ENCODE data around the gene UNC93A. TPM values are rescaled to one million over a fixed set of nuclear protein-coding genes. Genes with fewer than 3 reads are reported as not detected.

The UNC93A gene
- total RNA-seq, 1 donor from 2014 or later: 8.1 TPM

DNA sequence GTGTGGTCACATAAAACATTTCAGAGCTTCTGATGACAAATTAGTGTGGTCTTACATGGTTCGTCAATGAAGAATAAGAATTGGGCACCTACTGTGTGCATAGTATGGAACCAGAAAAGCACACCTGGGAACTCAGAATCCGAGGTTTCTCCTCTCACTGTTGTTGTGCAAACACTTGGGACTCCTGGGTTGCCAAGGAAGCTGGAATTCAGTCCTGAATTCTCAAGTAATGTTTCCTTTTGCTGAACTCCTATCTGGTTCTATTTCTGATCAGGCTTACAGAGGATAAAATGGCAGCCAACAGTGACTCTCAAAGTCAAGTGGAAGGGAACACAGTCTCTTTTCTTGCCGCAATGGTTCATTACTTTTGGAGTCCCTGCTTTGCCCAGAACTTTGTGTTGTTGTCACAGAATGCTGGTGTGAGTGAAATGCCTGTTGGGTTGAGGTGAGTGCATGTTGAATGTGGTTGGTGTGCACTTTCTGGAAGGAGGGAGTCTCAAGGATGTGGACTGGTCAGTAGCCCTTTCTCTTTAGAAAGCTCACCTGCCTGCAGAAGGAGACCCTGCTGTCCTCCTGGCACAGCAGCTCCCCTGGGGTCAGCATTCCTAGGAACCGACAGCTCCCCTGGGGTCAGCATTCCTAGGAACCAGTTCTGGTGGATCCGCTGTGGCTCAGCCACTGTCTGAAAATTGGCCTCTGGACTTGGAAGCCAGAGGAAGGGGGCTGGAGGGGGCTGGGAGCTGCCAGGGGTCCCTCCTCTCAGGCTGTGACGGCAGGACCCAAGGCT lies 1.4 kb downstream of the UNC93A start:
- TF ChIP-seq CTCF (IDR thresholded peaks at IDR 0.05; ENCODE audit: unreplicated experiment): no peak
- Mint-ChIP-seq H3K27ac (peak overlapping the region; percentile 90), H3K4me1 (ENCODE audit: low read depth) (peaks cover 38% of the 10 kb centered on the region), H3K27me3 (no peaks in the 10 kb centered on the region), H3K9me3 (ENCODE audit: low read depth) (no peaks in the 10 kb centered on the region), H3K36me3 (ENCODE audit: insufficient read depth) (peaks cover 8% of the 10 kb centered on the region), H3K4me3 (ENCODE audit: low read depth) (no peak overlapping the region)
- no peak for DNase-seq (ENCODE audit: low spot score, unreplicated experiment)

DNA sequence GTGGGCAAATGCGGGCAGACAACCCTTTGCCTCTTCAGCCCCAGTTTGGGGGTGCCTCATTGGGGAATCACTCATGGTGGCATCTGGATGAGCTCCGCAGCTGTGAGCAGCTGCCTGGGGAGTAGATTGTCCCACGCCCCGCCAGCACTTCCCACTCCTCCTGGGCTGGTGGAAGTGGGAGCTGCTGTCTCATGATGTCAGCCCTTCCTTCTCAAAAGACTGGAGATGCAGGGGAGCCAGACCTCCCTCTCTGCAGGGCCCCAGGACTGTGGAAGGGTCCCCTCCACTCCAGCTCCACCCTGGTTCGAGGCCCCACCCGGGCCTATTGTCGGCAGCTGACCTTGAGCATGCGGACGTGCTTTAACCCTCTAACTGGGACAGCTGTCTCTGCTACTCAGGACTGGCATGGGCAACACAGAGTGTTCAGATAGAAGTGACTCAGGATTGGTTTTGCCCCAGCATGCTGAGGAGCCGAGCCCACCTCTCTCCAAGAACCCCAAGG lies 2.0 kb downstream of the UNC93A start:
- Mint-ChIP-seq H3K4me3 (ENCODE audit: low read depth) (no peak overlapping the region), H3K4me1 (ENCODE audit: low read depth) (peaks cover 38% of the 10 kb centered on the region), H3K27ac (no peak overlapping the region), H3K36me3 (ENCODE audit: insufficient read depth) (peaks cover 15% of the 10 kb centered on the region), H3K9me3 (ENCODE audit: low read depth) (peaks cover 6% of the 10 kb centered on the region), H3K27me3 (no peaks in the 10 kb centered on the region)
- TF ChIP-seq CTCF (IDR thresholded peaks at IDR 0.05; ENCODE audit: unreplicated experiment): no peak
- DNase-seq (ENCODE audit: low spot score, unreplicated experiment): no peak

GRCh38 chr6:167293590-167294091 lies 2.5 kb downstream of the UNC93A start:
- TF ChIP-seq CTCF (IDR thresholded peaks at IDR 0.05; ENCODE audit: unreplicated experiment): no peak
- Mint-ChIP-seq H3K9me3 (ENCODE audit: low read depth) (peaks cover 7% of the 10 kb centered on the region), H3K4me3 (ENCODE audit: low read depth) (no peak overlapping the region), H3K4me1 (ENCODE audit: low read depth) (peaks cover 35% of the 10 kb centered on the region), H3K36me3 (ENCODE audit: insufficient read depth) (peaks cover 16% of the 10 kb centered on the region), H3K27me3 (no peaks in the 10 kb centered on the region), H3K27ac (peak overlapping the region; percentile 67)
- no peak for DNase-seq (ENCODE audit: low spot score, unreplicated experiment)

DNA sequence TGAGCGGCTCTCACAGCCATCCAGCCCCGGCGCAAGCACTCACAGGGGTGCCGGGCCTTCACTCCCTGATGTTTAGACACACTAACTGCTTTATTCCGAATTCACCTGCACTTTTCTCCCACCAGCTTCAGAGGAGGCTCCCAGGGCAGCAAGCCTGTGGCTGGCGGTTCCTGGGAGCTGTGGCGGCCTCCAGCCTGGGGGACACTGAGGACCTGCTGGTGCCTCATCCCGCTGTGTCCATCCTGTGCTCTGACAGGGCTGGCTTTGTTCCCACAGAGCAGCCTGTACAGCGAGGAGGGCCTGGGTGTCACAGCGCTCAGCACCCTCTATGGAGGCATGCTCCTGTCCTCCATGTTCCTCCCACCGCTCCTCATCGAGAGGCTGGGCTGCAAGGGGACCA lies 3.1 kb downstream of the UNC93A start:
- H3K9me3 Mint-ChIP-seq (ENCODE audit: low read depth): peaks cover 7% of the 10 kb centered on the region
- no peak for TF ChIP-seq CTCF (IDR thresholded peaks at IDR 0.05; ENCODE audit: unreplicated experiment)
- H3K4me1 Mint-ChIP-seq (ENCODE audit: low read depth): peaks cover 30% of the 10 kb centered on the region
- peak overlapping the region; percentile 67 for H3K27ac Mint-ChIP-seq
- no peak for DNase-seq (ENCODE audit: low spot score, unreplicated experiment)
- no peaks in the 10 kb centered on the region for H3K27me3 Mint-ChIP-seq
- H3K36me3 Mint-ChIP-seq (ENCODE audit: insufficient read depth): peaks cover 16% of the 10 kb centered on the region
- H3K4me3 Mint-ChIP-seq (ENCODE audit: low read depth): no peak overlapping the region

DNA sequence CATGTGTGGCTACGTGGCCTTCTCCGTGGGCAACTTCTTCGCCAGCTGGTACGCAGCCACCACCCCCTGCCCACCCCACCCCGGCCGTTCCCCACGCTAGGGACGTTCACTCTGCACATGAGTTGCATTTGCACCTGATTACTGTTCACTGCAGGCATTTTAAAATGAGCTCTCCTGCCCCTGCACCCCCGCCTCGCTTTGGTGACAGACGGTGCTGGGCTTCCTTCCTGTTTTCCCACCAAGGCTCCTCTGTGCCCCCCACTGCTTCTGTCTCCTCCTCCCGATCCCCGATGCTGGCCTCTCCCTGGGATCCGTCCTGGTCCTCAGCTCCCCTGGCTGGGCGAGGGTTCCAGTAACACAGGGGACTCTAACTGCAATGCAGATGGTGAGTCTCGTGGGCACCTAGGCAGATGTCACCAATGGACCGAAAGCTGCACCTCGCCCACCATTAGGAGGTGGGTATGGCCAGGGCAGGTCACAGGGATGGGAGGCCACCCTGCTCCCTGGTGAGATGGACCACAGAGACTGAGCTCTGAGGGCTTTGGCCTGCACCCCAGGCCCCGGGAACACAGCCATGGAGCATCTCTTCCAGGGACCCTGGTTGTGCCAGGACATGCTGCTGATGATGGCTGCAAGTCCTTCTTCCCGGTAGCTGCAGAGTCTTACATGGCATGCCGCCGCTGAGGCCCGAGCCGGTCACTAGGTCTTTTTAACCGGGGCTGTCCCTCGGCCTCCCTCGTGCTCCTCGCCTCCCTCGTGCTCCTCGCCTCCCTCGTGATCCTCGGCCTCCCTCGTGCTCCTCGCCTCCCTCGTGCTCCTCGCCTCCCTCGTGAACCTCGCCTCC lies 3.8 kb downstream of the UNC93A start:
- TF ChIP-seq CTCF (IDR thresholded peaks at IDR 0.05; ENCODE audit: unreplicated experiment): no peak

More for the DNA sequence above, 3.8 kb downstream of the UNC93A start:
- no peak overlapping the region for H3K4me3 Mint-ChIP-seq (ENCODE audit: low read depth)
- no peaks in the 10 kb centered on the region for H3K27me3 Mint-ChIP-seq
- H3K27ac Mint-ChIP-seq: peak overlapping the region; percentile 78
- H3K36me3 Mint-ChIP-seq (ENCODE audit: insufficient read depth): peaks cover 16% of the 10 kb centered on the region
- H3K9me3 Mint-ChIP-seq (ENCODE audit: low read depth): peaks cover 7% of the 10 kb centered on the region
- no peak for DNase-seq (ENCODE audit: low spot score, unreplicated experiment)
- peaks cover 28% of the 10 kb centered on the region for H3K4me1 Mint-ChIP-seq (ENCODE audit: low read depth)
